ENCODE data around the gene PLXNA4. TPM values are rescaled to one million over a fixed set of nuclear protein-coding genes. Genes with fewer than 3 reads are reported as not detected.

Gene PLXNA4
- total RNA-seq, 1 donor from 2014 or later: 16.2 TPM

DNA sequence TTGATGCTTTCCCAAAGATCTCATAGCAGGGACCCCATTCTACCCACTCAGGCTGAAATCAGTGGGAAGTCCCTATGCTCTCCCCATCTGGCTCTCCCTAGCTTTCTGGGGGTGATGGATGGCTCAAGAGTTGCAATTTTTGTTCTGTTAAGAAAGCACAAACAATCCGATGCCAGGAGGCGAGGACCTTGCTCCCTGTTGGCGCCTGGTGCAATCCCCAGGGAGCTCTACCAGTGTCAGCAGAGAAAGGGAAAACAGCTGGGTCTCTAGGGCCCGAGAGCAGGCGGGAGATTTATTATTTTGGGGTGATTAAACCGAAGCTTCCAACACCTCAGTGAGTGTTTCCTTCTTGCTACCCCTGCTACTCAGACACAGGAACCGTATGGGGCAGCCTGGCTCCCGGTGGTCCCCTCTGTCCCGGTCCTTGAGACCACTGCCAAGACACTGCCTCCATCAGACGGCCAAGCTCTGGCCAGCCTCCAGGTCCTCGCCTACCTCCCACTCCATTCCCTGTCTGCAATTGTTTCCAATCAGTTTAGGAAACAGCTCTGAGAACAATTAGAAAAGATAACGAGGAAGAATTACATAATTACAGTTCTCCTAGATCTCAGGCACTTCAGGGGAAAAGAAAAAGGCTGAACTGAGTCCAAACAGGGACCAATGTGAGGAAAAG is 147.9 kb downstream of the PLXNA4 start:
- Mint-ChIP-seq H3K4me3 (ENCODE audit: unreplicated experiment) (no peak overlapping the region), H3K9me3 (ENCODE audit: unreplicated experiment) (peaks cover 5% of the 10 kb centered on the region), H3K27me3 (ENCODE audit: unreplicated experiment) (no peaks in the 10 kb centered on the region), H3K36me3 (ENCODE audit: unreplicated experiment) (no peaks in the 10 kb centered on the region), H3K27ac (ENCODE audit: unreplicated experiment) (no peak overlapping the region), H3K4me1 (ENCODE audit: low read depth, unreplicated experiment) (peaks cover 2% of the 10 kb centered on the region)
- TF ChIP-seq, protein P1, sequence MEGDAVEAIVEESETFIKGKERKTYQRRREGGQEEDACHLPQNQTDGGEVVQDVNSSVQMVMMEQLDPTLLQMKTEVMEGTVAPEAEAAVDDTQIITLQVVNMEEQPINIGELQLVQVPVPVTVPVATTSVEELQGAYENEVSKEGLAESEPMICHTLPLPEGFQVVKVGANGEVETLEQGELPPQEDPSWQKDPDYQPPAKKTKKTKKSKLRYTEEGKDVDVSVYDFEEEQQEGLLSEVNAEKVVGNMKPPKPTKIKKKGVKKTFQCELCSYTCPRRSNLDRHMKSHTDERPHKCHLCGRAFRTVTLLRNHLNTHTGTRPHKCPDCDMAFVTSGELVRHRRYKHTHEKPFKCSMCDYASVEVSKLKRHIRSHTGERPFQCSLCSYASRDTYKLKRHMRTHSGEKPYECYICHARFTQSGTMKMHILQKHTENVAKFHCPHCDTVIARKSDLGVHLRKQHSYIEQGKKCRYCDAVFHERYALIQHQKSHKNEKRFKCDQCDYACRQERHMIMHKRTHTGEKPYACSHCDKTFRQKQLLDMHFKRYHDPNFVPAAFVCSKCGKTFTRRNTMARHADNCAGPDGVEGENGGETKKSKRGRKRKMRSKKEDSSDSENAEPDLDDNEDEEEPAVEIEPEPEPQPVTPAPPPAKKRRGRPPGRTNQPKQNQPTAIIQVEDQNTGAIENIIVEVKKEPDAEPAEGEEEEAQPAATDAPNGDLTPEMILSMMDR (IDR thresholded peaks at IDR 0.05; ENCODE audit: partially characterized antibody, unreplicated experiment): no peak
- DNase-seq: no peak

- DNase-seq: no peak
- TF ChIP-seq, protein P1 (IDR thresholded peaks at IDR 0.05; ENCODE audit: partially characterized antibody, unreplicated experiment): no peak
- Mint-ChIP-seq H3K27ac (ENCODE audit: unreplicated experiment) (no peak overlapping the region), H3K9me3 (ENCODE audit: unreplicated experiment) (peaks cover 6% of the 10 kb centered on the region), H3K27me3 (ENCODE audit: unreplicated experiment) (no peaks in the 10 kb centered on the region), H3K4me1 (ENCODE audit: low read depth, unreplicated experiment) (peaks cover 2% of the 10 kb centered on the region), H3K36me3 (ENCODE audit: unreplicated experiment) (peaks cover 1% of the 10 kb centered on the region), H3K4me3 (ENCODE audit: unreplicated experiment) (no peak overlapping the region)
These were observed 150.3 kb downstream of the PLXNA4 start for GRCh38 chr7:132425942-132426341.

GRCh38 chr7:132424821-132425724 is 151.2 kb downstream of the PLXNA4 start:
- Mint-ChIP-seq H3K9me3 (ENCODE audit: unreplicated experiment) (peaks cover 6% of the 10 kb centered on the region), H3K4me1 (ENCODE audit: low read depth, unreplicated experiment) (peaks cover 4% of the 10 kb centered on the region), H3K36me3 (ENCODE audit: unreplicated experiment) (peaks cover 5% of the 10 kb centered on the region), H3K27me3 (ENCODE audit: unreplicated experiment) (no peaks in the 10 kb centered on the region), H3K4me3 (ENCODE audit: unreplicated experiment) (no peak overlapping the region), H3K27ac (ENCODE audit: unreplicated experiment) (no peak overlapping the region)
- TF ChIP-seq, protein P1 (IDR thresholded peaks at IDR 0.05; ENCODE audit: partially characterized antibody, unreplicated experiment): no peak
- no peak for DNase-seq

GRCh38 chr7:132424277-132424676 is 152.0 kb downstream of the PLXNA4 start:
- TF ChIP-seq, protein P1 (IDR thresholded peaks at IDR 0.05; ENCODE audit: partially characterized antibody, unreplicated experiment): no peak
- no peak overlapping the region for H3K27ac Mint-ChIP-seq (ENCODE audit: unreplicated experiment)
- H3K4me1 Mint-ChIP-seq (ENCODE audit: low read depth, unreplicated experiment): peaks cover 6% of the 10 kb centered on the region
- no peaks in the 10 kb centered on the region for H3K27me3 Mint-ChIP-seq (ENCODE audit: unreplicated experiment)
- peaks cover 6% of the 10 kb centered on the region for H3K9me3 Mint-ChIP-seq (ENCODE audit: unreplicated experiment)
- DNase-seq: no peak
- H3K4me3 Mint-ChIP-seq (ENCODE audit: unreplicated experiment): no peak overlapping the region
- peaks cover 5% of the 10 kb centered on the region for H3K36me3 Mint-ChIP-seq (ENCODE audit: unreplicated experiment)
